ENCODE measurements around the gene GLIS1.

GLIS1 gene

DNA sequence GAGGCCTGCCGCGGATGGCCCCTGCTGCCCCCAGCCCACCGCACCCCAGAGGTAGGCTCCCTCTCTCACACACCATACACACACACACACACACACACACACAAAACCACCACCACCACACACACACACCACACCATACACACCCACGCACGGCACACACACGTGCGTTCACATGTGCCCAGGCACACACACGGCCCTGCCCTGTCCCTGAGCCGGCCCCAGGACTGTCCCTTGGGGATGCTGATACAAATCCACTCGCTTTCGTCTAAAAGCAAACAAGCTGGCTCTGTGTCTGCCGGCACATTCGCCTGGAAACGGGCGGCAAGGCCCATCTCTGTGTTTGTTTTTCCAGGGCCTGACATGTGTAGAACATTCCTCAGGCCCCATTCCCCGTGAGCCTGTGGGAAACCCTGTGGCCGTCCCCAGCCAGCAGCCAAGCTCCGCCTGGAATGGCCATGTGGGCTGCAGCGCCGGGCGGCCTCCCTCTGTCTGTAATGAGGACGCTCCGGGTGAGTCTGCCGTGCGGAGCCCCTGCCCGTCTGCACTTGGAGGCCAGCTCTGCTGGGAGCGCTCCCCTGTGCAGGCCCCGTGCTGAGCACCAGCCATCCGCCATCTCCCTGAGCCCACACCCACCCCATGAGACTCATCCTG is 212.4 kb downstream of the GLIS1 start:
- peak; percentile 87 for DNase-seq (ENCODE audit: low spot score)

DNA sequence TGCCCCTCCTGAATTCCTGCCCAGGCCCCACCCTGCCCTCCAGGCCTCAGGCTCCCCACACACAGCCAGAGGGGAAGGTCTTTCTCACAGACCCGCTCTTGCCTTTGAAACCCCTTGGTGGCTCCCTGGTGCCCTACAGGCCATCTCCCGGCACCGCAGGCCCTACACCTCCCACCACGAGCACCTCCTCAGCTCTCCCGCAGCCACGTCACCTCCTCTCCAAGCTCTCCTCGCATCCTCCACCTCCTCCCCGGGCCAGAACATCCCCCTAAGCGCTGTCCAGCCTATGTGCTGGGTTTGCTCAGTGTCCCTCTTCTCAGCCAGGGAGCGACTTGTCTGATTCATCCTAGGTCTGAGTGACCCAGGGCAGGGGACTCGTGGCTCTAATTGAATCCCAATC is 213.4 kb downstream of the GLIS1 start:
- no peak for DNase-seq (ENCODE audit: low spot score)

DNA sequence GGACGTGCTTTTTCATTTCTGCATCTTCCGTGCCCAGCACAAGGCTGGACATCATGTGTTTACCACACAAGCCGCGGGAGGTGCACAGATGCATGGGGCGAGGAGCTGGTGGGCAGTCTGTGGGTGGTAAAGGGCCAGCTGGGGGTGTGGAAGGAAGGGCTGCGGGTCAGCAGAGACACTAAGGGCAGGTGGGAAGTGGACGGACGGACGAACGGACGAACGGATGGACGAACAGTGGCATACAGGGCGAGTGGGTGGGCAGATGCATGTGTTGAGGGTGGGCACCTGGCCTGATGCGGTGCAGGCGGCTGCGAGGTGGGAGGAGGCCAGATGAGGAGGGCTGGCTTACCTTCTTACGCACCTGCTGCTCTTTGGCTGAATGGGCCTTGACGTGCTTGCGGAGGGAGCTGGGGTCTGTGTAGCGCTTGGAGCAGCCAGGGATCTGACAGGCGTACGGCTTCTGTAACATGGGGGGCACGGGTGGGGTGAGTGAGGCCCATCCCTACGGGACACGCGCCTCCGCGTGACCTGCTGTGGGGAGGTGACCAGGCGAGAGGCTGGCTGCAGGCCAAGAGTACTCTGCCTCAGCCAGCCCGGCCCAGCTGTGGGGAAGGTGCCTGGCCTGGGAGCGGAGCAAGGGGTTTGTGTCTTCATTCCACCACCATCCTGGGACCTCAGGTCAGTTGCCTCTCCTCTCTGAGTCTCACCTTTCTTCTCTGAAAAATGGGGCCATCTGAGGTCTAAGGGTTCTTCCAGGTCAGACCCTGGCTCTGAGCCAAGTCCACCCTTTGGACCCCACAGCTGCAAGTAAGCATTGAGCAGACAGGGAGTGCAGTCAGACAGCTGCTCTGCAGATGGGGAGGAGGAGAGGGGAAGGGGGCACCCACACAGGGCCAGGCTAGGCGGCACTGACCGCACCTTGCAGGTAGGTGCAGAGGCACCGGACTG is 214.3 kb downstream of the GLIS1 start:
- DNase-seq (ENCODE audit: low spot score): no peak

DNA sequence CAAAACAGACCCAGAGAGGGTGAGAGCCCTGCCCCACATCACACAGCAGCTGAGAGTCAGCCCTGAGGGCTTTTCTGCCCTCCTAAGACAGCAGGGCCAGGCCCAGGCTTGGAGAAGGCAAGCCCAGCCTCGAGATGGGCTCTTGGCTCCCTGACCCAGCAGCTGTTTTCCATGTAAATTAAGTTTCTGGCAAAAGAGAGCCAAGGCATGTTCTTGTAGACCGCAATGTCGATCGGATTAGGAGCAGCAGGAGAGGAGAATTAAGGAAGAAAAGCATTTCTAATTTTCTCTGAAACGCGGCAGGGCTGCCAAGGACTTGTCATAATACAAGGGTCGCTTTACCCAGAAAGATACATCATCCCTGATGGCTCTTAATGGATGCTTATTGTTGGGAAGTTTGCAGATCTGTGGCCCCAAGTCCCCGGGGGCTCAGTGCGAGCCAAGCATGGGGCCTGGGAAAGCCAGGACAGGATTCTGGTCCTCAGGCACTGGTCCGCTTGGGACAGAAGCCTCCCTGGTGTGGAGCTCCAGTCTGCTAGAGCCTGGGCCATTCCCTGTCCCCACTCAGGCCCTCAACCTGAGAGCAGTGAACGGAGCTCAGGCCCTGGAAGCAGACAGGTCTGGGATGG is 216.9 kb downstream of the GLIS1 start:
- DNase-seq (ENCODE audit: low spot score): peak; percentile 66

DNA sequence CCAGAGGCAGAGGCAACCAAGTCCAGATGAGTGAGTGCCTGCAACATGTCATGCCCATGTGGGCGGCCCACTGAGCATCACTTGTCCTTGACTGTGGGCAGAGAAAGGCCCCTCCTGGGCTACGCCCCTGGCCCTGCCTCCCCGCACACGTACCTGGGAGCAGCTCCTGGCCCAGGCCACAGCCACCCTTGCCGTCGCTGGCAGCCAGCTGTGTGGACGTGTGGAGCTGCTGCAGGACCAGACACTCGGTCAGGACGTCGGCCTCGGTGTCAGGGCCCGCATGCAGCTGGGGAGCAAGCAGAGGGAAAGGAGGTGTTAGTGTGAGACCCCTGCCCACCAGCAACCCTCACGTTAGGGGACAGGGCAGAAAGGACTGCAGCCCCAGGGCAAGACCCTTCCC is 218.5 kb downstream of the GLIS1 start:
- no peak for DNase-seq (ENCODE audit: low spot score)

DNA sequence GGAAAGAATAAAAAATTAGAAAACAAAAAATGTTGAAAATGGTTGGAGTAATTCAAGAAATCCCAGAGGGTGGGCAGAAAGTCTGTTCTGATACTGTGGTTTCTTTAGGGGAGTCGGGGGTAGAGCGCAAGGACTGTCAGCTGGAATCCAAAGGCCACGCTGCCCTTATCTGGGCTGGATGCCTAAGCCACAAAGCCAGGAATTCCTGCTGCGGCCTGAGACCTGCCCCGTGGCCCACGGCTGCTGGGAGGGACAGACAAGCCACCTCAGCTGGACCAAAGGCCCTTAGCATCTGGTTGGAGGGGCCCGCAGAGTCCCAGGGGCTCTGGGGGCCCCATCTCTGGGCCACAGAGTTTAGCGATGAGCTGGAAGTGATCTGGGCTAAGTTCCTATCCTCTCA is 219.5 kb downstream of the GLIS1 start:
- DNase-seq (ENCODE audit: low spot score): peak; percentile 46

DNA sequence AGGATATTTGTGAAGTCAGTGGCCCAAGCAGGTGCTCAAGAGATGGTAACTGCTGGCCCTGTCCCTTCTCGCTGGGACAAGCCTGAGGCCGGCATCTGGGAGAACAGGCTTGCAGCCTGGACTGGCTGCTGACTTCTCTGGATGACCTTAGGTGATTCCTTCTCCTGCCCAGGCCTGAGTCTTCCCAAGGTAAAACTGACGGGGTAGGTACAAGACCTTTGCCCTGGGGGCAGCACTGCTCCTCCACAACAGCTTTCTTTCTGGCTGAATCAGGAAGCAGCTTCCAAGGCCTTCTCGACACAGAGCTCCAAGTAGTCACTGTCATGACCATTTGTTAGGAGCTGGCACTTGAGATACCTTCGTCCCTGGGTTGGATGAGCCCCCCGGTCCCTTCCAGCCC is 220.2 kb downstream of the GLIS1 start:
- no peak for DNase-seq (ENCODE audit: low spot score)

DNA sequence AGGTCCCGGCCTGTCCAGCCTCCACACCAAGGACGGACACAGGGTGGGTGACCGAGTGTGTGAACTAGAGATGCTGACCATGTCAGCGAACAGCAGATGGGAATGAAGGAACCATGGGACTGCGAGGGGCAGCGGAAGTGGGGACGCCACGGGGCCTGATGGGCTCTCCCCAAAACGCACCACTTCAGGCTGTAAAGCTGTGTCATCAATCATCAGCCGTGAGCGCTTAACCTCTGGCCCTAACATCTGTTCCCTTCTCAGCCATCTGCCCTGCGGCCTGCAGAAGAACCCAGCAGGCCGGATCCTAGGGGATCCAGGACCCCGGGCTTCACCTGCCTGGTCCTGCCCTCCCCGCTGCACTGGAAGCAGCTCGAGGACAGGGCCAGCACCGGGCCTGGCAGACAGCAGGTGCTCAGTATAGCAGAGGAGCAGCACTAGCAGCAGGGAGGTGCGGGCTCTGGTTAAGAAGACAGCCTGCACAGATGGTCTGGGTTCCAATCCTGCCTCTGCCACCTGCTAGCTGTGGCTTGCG is 221.1 kb downstream of the GLIS1 start:
- DNase-seq (ENCODE audit: low spot score): no peak

DNA sequence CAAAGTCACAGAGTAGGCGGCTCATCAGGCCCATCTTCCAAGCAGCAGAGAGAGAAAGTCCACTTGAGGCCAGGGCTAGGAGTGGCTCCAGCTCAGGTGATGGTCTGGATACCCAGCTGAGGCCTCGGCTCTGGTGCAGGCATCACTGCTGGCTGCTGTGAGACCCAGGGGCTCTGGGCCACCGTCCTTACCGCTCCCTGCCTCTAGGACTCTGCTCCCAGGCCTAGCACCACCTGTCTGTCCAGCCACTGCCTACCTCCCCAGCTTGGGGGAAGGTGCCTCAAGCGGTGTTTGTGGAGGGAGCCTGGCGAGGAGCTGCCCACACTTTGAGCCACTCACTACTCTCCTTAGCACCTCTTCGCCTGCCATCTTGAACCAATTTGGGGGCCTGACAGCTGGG is 221.9 kb downstream of the GLIS1 start:
- DNase-seq (ENCODE audit: low spot score): no peak

DNA sequence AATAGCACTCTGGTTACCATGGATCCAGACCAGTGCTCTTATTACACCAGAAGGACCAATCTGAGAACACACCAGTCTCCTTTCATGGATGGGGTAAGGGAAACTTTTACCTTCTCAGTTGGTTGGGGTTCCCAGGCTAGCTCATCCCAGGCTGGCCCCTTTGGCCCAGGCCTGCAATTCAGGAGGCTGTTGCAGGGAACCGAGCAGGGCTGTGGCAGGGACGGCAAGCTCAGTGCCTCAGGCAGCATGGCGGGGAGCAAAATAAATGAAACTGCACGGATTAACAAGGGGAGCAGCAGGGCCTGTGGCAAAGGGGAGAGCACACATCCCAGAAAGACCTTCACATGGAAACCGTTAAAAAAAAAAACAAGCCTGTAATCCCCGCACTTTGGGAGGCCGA is 222.8 kb downstream of the GLIS1 start:
- DNase-seq (ENCODE audit: low spot score): no peak

DNA sequence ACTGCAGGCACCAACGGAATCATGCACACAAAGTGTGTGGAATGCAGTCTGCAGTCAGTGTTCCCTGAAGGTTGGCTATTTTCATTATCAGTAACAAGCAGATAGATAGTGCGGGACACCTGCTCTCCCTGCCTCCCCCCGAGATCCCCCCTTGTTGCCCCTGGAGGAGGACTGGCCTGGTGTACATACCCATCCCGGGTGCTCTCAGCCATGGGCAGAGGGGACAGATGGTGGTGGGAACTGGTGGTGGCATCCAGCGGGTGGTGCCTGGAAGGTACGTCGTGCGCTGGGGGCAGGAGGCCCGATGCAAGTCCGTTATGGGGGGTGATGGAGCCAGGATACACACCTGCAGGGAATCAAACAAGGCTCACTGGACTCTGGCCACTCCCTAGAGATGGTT is 224.5 kb downstream of the GLIS1 start:
- DNase-seq (ENCODE audit: low spot score): no peak

DNA sequence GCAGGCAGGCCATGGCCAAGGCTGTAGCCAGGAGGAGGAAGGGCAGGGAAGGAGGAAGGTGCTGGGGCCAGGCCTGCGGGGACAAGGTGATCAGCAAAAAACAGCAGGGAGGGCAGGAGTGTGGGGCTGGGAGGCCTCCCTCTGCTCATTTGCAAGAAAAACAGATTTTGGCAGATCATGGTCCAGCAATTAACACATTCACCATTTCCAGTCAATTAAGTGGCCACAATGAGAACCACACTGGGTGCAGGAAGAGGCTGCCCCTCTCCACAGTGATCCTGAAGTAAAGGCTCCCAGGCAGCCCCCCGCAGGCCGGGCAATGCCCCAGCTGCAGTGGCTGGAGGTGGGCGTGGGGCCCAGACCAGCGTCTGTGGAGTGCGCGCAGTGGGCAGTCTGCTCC is 225.1 kb downstream of the GLIS1 start:
- DNase-seq (ENCODE audit: low spot score): no peak

DNA sequence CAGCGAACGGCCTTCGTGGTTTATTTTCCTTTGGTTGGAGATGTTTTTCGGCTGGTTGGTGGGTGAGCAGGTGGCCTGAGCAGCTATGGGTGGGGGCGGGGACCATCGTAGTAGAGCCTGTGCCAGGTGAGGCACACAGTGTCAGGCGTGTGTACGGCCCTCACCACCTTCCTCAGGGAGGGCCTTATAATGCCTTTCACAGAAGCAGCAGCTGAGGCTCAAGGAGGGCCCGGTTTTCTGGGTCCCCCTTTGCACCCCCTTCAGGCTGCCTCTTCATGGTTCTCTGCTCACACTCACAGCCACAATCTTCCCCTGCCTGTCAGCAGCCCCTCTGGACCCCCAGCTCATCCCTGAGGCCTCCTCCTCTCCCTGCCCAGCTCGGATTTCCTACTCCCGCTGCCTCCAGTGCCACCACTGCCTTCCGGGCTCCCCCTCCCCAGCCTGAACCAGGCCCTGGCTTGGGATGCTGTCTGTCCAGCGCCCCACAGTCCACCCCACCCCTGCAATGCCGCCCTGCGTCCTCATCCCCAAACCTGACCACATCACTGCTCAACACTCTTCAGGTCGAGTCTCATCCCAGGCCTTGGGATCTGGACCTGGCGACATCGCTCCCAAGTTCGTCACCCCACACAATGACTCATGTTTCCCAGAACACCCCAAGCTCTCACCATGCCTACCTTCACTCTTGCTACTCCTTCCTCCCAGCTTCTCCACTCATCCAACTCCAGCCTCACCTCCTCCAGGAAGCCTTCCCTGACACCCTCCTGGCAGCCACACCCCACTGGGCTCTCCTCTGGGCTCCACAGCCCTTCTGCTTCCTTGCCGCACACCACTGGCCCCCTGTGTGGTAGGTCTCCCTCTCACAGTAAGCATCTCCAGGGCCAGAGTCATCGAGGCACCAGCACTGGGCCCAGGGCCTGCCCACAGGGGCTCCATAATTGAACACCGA is 225.9 kb downstream of the GLIS1 start:
- no peak for DNase-seq (ENCODE audit: low spot score)

DNA sequence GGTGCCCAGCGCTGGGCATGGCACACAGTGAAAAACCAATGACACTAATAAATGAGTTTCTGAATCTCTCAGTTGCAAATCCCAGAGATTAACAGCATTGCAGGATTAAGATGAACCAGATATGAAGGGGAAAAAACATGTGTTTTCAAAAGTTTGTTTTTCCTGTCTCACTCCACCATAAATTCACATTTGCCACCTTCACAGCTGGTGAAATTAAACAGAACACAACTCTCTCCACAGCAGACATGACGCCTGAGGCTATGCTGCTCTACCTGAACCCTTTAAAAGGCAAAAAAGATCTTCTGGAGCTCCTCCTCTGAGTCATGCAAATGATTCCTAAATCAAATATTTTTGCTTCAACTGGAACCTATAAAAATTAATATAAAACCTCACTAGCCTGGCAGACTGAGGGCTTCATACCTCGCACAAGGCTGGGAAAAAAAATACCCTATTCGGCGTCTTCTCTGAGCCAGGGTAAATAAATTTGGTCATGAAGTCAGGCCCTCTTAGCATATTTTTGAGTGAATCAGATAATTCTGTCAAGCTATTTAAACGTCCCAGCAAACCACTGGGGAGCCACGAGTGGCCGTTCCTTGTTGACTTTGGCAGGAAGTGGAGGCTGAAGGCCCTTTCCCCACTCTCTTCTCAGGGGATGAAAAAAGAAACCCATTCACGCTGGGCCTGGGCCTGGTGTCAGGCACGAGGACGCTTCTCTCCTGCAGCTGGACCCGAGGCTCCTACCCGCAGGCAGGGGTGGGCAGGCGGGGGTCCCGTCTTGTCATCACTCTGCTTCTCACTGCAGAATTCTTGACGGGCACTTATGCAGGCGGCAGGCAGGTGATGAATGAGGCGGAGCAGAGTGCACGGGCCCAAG is 226.8 kb downstream of the GLIS1 start:
- DNase-seq (ENCODE audit: low spot score): peak; percentile 48

DNA sequence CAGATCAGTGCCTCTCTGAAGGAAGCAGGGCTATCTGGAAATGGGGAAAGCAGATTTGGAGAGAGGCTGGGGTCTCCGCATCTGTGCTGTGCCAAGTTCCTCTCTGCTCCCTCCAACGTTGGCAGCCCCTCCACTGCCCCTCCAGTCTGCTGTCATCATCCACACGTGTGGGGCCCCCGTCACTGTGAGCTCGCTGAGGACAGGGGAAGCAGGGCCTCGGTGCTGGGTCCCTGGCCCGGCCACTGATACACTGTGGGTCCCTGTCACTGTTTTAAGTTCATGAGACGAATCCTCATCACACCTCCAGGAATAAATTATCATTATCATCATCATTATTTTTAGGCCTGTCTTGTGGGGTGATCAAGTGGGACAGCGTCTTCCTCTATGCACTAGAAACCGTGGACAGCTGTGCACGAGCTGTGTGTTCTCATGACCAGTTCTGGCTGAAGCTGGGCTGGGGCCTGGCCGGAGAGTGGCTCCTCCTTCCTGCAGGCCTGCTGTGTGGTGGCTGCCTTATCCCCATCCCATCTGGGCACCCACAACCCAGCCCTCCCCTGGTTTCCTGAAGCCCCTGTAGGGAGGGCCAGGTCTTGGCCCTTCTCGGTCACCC is 227.5 kb downstream of the GLIS1 start:
- DNase-seq (ENCODE audit: low spot score): no peak

DNA sequence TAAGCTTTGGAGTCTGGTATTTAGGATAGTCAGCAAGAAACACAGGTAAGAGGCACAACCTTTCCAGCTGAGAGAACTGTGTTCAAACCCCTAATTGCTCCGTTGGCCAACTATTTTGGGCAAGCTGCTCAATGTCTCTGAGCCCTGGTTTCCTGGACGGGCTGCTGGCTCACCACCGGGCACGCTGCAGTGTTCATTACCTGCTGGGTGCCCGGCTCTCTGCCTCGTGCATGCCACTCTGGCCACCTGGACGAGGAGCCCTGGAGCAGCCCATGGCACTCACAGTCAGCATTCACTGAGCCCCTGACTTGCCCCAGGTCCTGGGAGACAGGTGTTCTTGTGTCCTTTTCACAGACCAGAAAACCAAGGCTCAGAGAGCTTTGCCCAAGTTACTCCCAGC is 228.7 kb downstream of the GLIS1 start:
- DNase-seq (ENCODE audit: low spot score): no peak

DNA sequence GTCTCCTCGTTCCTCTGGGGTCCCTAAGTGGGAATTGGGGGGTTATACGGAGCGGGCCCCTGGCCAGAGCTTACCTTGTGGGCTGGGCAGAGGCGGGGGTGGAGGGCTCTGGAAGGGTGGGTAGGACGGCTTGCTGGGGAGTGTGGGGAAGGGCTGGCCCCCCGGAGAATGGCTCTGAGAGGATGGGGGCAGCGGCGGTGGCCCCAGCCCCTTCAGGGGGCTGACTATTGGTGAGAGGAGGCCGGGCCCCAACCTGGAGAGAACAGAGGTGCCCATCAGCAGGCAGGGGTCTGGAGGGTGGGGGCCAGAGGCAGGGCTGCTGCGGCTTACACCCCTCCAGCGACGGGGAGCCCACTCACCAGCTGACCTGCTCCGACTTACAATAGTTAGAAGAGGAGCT is 229.2 kb downstream of the GLIS1 start:
- DNase-seq (ENCODE audit: low spot score): no peak

DNA sequence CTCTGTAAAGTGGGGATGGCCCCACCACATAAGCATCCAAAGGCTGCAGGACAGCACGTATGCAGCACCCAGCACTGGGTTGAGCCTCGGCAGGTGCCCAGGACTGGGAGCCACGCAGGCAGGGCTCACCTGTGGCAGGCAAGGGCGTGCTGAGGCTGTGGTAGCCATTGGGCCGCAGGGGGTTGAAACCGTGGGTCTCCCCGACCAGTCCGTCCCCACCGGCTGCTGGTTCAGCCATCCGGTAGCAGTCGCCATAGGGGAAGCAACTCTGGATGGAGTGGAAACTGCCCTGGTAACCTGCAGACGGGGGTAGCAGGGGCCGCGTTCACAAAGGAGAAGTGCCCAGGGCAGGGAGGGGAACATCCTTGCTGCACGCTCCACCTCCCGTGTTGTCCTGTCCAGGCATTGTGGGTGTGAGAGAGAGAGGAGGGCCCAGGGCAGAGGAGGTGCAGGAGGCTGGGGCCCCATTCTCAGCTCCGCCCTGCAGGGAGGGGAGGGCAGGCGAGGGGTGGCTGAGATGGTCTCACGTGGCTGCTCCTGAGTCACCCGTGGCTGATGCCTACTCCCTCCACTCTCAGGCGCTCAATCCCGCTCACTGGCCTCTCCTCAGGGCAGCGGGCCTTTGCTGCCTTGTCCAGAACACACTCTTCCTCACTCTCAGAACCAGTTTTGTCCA is 229.8 kb downstream of the GLIS1 start:
- DNase-seq (ENCODE audit: low spot score): no peak
